Stomach (tissue), 4 donors: ENCODE results near the gene CASP3.
"Not testable (repeated sequence)": the region's sequence is repeated elsewhere in the genome, so short reads cannot be mapped to it uniquely, and the experiment has no call there.

Source experiments
- EP300 ChIP-seq: sonication (generic); formaldehyde crosslinking; IDR thresholded peaks from one replicate; pipeline ENCODE4 v1.6.1; 2017; ENCODE audit warnings: antibody characterized with exemption
- POLR2A ChIP-seq, 4 donors: fragments of 450-650 bp; IDR thresholded peaks; one replicate each; pipeline ENCODE4 v1.6.1; 2016; ENCODE audit warnings: antibody characterized with exemption in 4 of 4, control low read depth in 2 of 4, mild to moderate bottlenecking in 1 of 4, moderate library complexity in 1 of 4
- POLR2AphosphoS5 ChIP-seq, 3 donors: sonication (generic); formaldehyde crosslinking; IDR thresholded peaks; one replicate each; pipeline ENCODE4 v1.6.1; 2016; ENCODE audit warnings: antibody characterized with exemption in 3 of 3
- TF ChIP-seq, protein P1 (sequence below), 7 experiments: fragments of 450-650 bp in 4 of 7; fragments of 200-600 bp in 3 of 7; sonication (generic) in 3 of 7; IDR thresholded peaks; one replicate each; pipeline ENCODE4 v1.5.1; 2016 to 2019; ENCODE audit warnings: antibody characterized with exemption in 7 of 7, control low read depth in 2 of 7, mild to moderate bottlenecking in 1 of 7

GRCh38 chr4:184657820-184658219 is 8.6 kb upstream of the CASP3 start:
- TF ChIP-seq, protein P1, sequence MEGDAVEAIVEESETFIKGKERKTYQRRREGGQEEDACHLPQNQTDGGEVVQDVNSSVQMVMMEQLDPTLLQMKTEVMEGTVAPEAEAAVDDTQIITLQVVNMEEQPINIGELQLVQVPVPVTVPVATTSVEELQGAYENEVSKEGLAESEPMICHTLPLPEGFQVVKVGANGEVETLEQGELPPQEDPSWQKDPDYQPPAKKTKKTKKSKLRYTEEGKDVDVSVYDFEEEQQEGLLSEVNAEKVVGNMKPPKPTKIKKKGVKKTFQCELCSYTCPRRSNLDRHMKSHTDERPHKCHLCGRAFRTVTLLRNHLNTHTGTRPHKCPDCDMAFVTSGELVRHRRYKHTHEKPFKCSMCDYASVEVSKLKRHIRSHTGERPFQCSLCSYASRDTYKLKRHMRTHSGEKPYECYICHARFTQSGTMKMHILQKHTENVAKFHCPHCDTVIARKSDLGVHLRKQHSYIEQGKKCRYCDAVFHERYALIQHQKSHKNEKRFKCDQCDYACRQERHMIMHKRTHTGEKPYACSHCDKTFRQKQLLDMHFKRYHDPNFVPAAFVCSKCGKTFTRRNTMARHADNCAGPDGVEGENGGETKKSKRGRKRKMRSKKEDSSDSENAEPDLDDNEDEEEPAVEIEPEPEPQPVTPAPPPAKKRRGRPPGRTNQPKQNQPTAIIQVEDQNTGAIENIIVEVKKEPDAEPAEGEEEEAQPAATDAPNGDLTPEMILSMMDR (IDR thresholded peaks at IDR 0.05), result not testable (repeated sequence)
- not testable (repeated sequence) for TF ChIP-seq POLR2AphosphoS5 (IDR thresholded peaks at IDR 0.05); EP300; POLR2A (IDR thresholded peaks at IDR 0.05)
